OCI-LY7 (cell line): ENCODE data around the gene NTHL1. TPM values are rescaled to one million over a fixed set of nuclear protein-coding genes. Genes with fewer than 3 reads are reported as not detected.

Experiments used
- BruUV-seq: library from RNA; stranded (reverse); fragments of 400-500 nt; replicated peaks from 2 replicates; lab custom pipeline; 2021; lab: Mats Ljungman, UMichigan
- CTCF ChIA-PET: fragments of 300-600 bp; sonication (Branson Sonifier 250); formaldehyde crosslinking; loops from one replicate; lab custom pipeline; 2022; ENCODE audit warnings: antibody characterized with exemption; ENCODE audit not compliant: unreplicated experiment; lab: Charles Lee
- POLR2A ChIA-PET: fragments of 300-600 bp; sonication (Branson Sonifier 250); formaldehyde crosslinking; loops from one replicate; lab custom pipeline; 2022; ENCODE audit warnings: antibody characterized with exemption; lab: Charles Lee
- DNase-seq: peaks from one replicate; pipeline ENCODE4 v3.0.0-alpha.2; 2015; ENCODE audit warnings: low spot score
- H2AFZ ChIP-seq: fragments of 200-600 bp; sonication (generic), shearing (Covaris generic); 2 replicates; pipeline ENCODE4 v1.6.1; 2014; ENCODE audit warnings: mild to moderate bottlenecking, antibody characterized with exemption, low read length, moderate library complexity
- H3K27ac ChIP-seq: fragments of 200-600 bp; sonication (generic); 2 replicates; pipeline ENCODE4 v1.5.1; 2014; ENCODE audit warnings: mixed run types, low read depth, mild to moderate bottlenecking, moderate library complexity, low read length, inconsistent platforms; ENCODE audit not compliant: poor library complexity, severe bottlenecking
- H3K36me3 ChIP-seq: fragments of 200-600 bp; sonication (generic); 2 replicates; pipeline ENCODE4 v1.6.1; 2014; ENCODE audit warnings: mild to moderate bottlenecking, antibody characterized with exemption, low read length, moderate library complexity, mixed read lengths; ENCODE audit not compliant: insufficient read depth
- H3K4me1 ChIP-seq: fragments of 200-600 bp; sonication (generic); 2 replicates; pipeline ENCODE4 v1.5.1; 2014; ENCODE audit warnings: mild to moderate bottlenecking, low read length; ENCODE audit not compliant: insufficient read depth, poor library complexity, severe bottlenecking
- H3K4me2 ChIP-seq: fragments of 200-600 bp; sonication (generic); 2 replicates; pipeline ENCODE4 v1.6.1; 2014; ENCODE audit warnings: mild to moderate bottlenecking, low read length
- H3K4me3 ChIP-seq: fragments of 200-600 bp; sonication (generic); 2 replicates; pipeline ENCODE4 v1.5.1; 2014; ENCODE audit warnings: mild to moderate bottlenecking, low read depth, low read length; ENCODE audit not compliant: poor library complexity, severe bottlenecking
- H3K79me2 ChIP-seq: fragments of 200-600 bp; sonication (generic); 2 replicates; pipeline ENCODE4 v1.6.1; 2016; ENCODE audit warnings: low read depth, mild to moderate bottlenecking, low read length, moderate library complexity, mixed read lengths; ENCODE audit not compliant: insufficient read depth
- H3K9me2 ChIP-seq: fragments of 200-600 bp; sonication (generic); 2 replicates; pipeline ENCODE4 v1.6.1; 2016; ENCODE audit warnings: mild to moderate bottlenecking, low read length, mixed read lengths; ENCODE audit not compliant: insufficient read depth
- H3K9me3 ChIP-seq: fragments of 200-600 bp; sonication (generic); 2 replicates; pipeline ENCODE4 v1.6.1; 2014; ENCODE audit warnings: mild to moderate bottlenecking, mixed run types, low read length, mixed read lengths
- H4K20me1 ChIP-seq: fragments of 200-600 bp; sonication (generic); 2 replicates; pipeline ENCODE4 v1.6.1; 2014; ENCODE audit warnings: mild to moderate bottlenecking, antibody characterized with exemption, low read length, moderate library complexity, mixed read lengths; ENCODE audit not compliant: insufficient read depth
- EZH2phosphoT487 ChIP-seq: fragments of 200-600 bp; sonication (generic); IDR thresholded peaks from 2 replicates; pipeline ENCODE4 v1.6.1; 2018; ENCODE audit warnings: low read depth, borderline replicate concordance, mild to moderate bottlenecking, mixed run types, antibody characterized with exemption, low read length, moderate library complexity, mixed read lengths
- intact Hi-C: fragments of 100-400 bp; cut with micrococcal nuclease; formaldehyde crosslinking; loops from one replicate; pipeline ENCODE4 v1.10.0; 2022; ENCODE audit not compliant: unreplicated experiment
- total RNA-seq, 2 experiments: library from RNA; depleted of rRNA in 1 of 2; stranded (reverse); fragments of >200 nt in 1 of 2; shearing (Covaris generic) in 1 of 2; gene quantifications; 2 replicates each; pipeline ENCODE4 v1.2.3, GENCODE V29; 2014 to 2022
- TF ChIP-seq, protein P1 (sequence below): fragments of 200-600 bp; sonication (generic); conservative IDR thresholded peaks from 2 replicates; pipeline ENCODE4 v1.5.1; 2014; ENCODE audit warnings: mild to moderate bottlenecking, antibody characterized with exemption, low read length, moderate library complexity, mixed read lengths

The NTHL1 gene
- total RNA-seq, 2 experiments from 2014 or later = 51.5 to 56.2 TPM

DNA sequence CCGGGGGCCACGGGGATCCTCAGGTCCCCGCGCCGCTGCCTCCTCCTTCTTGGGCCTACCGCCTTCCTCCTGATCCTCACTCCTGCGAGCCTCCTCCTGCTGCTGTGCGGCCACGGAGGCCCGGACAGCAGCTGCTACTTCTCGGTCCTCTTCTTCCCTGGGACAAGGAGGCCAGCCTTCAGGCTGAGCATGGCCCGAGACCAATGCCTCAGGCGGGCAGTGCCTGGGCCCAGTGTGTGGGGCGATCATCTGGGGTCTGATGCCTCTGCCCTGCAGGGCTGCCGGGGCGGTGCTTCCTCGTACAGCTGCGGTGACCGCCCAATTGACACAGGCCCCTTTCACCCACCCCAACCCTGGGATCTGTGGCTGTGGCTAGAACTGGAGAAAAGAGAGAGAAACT lies 46.6 kb downstream of the NTHL1 start:
- ChIA-PET CTCF (no interaction called here), POLR2A (no interaction called here)
- no peaks in the 10 kb centered on the region; the same call in 1 of the 2 replicates for H4K20me1 ChIP-seq
- H3K9me2 ChIP-seq = no peaks in the 10 kb centered on the region
- H3K36me3 ChIP-seq = peaks cover 78% of the 10 kb centered on the region
- intact Hi-C loops = no loop called here
- peaks cover 9% of the 10 kb centered on the region for H3K4me1 ChIP-seq
- TF ChIP-seq EZH2phosphoT487 = no peak
- TF ChIP-seq, protein P1, sequence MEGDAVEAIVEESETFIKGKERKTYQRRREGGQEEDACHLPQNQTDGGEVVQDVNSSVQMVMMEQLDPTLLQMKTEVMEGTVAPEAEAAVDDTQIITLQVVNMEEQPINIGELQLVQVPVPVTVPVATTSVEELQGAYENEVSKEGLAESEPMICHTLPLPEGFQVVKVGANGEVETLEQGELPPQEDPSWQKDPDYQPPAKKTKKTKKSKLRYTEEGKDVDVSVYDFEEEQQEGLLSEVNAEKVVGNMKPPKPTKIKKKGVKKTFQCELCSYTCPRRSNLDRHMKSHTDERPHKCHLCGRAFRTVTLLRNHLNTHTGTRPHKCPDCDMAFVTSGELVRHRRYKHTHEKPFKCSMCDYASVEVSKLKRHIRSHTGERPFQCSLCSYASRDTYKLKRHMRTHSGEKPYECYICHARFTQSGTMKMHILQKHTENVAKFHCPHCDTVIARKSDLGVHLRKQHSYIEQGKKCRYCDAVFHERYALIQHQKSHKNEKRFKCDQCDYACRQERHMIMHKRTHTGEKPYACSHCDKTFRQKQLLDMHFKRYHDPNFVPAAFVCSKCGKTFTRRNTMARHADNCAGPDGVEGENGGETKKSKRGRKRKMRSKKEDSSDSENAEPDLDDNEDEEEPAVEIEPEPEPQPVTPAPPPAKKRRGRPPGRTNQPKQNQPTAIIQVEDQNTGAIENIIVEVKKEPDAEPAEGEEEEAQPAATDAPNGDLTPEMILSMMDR = no peak
- DNase-seq = no peak
- H3K4me2 ChIP-seq = no peak overlapping the region
- H3K9me3 ChIP-seq = no peaks in the 10 kb centered on the region
- H2AFZ ChIP-seq = no peak overlapping the region
- no peaks in the 10 kb centered on the region; the same call in 1 of the 2 replicates for H3K79me2 ChIP-seq
- H3K4me3 ChIP-seq = no peak overlapping the region
- H3K27ac ChIP-seq = no peak overlapping the region
- no TSS peak for BruUV-seq

DNA sequence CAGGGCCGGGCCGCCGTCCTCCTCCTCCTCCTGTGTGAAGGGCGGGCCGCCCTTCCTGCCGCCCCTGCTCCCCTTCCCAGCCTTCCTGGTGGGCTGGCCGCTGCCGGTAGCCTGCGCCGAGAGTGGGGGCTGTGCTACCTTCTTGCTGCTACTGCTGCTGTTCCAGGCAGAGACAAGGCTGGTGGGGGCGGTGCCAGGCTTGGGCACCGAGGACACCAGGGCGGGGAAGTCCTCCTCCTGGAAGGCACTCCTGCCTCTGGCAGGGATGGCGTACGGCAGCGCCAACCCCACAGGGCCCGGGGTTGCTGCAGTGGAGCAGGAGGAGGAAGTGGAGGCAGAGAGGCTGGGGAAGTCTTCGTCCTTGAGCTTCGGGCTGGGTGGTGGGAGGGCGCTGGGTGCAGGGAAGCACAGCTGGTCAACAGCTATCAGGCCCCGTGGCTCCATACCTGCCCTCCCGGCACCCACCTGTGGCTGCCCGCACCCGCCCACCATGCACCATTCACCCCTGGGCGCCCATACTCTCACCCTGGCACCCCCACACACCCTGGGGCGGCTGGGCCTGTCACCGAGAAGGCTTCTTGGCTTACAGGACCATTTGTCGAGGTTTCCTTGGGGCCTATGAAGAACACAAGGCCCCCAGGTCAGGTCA lies 47.6 kb downstream of the NTHL1 start:
- no peaks in the 10 kb centered on the region; the same call in 1 of the 2 replicates for H4K20me1 ChIP-seq
- H3K4me1 ChIP-seq = peaks cover 9% of the 10 kb centered on the region
- no peaks in the 10 kb centered on the region for H3K9me3 ChIP-seq
- H3K27ac ChIP-seq = no peak overlapping the region
- H3K4me2 ChIP-seq = no peak overlapping the region
- H3K4me3 ChIP-seq = no peak overlapping the region
- ChIA-PET CTCF (no interaction called here), POLR2A (no interaction called here)
- TF ChIP-seq EZH2phosphoT487 = no peak
- TF ChIP-seq, protein P1 = no peak
- H3K9me2 ChIP-seq = no peaks in the 10 kb centered on the region
- no peak overlapping the region for H2AFZ ChIP-seq
- no peaks in the 10 kb centered on the region; the same call in 1 of the 2 replicates for H3K79me2 ChIP-seq
- BruUV-seq = no TSS peak
- intact Hi-C loops = no loop called here
- DNase-seq = no peak
- H3K36me3 ChIP-seq = peaks cover 86% of the 10 kb centered on the region
